Measurements from ENCODE around the gene CCDC18.
A peak's percentile ranks its signal among the peaks of the same experiment; 100 is the strongest.
"Not testable (repeated sequence)": the region's sequence is repeated elsewhere in the genome, so short reads cannot be mapped to it uniquely, and the experiment has no call there.

The CCDC18 gene

GRCh38 chr1:93172778-93173177 lies 7.7 kb upstream of the CCDC18 start:
- DNase-seq = no peak

GRCh38 chr1:93174638-93175037 lies 5.9 kb upstream of the CCDC18 start:
- DNase-seq = not testable (repeated sequence)

- DNase-seq = no peak
These were observed 2.5 kb upstream of the CCDC18 start for GRCh38 chr1:93177991-93178390.

- DNase-seq = no peak
These were observed 2.1 kb upstream of the CCDC18 start for GRCh38 chr1:93178418-93178817.

GRCh38 chr1:93179886-93180722 lies 420 bp upstream of the CCDC18 start, which contains the start of gene TMED5:
TMED5 (minus strand) TSS chr1:93180413; CDS start chr1:93180242, 171 bp downstream.
- DNase-seq = peak; percentile 95

- no peak for DNase-seq
These were observed 6.1 kb downstream of the CCDC18 start for GRCh38 chr1:93186667-93187066.

- DNase-seq = no peak
These were observed 9.9 kb downstream of the CCDC18 start for GRCh38 chr1:93190432-93190831.

GRCh38 chr1:93194231-93194990 lies 13.9 kb downstream of the CCDC18 start:
- DNase-seq = no peak

GRCh38 chr1:93196591-93196990 lies 16.1 kb downstream of the CCDC18 start:
- no peak for DNase-seq

- DNase-seq = no peak
These were observed 18.6 kb downstream of the CCDC18 start for GRCh38 chr1:93199150-93199549.

- DNase-seq = no peak
These were observed 19.6 kb downstream of the CCDC18 start for GRCh38 chr1:93200086-93200620.

GRCh38 chr1:93200714-93201113 lies 20.2 kb downstream of the CCDC18 start:
- DNase-seq = no peak

GRCh38 chr1:93205892-93206566 lies 25.5 kb downstream of the CCDC18 start:
- DNase-seq = no peak

- DNase-seq = no peak
These were observed 26.0 kb downstream of the CCDC18 start for GRCh38 chr1:93206567-93206954.

- no peak for DNase-seq
These were observed 26.7 kb downstream of the CCDC18 start for GRCh38 chr1:93207211-93207610.

- DNase-seq = no peak
These were observed 34.8 kb downstream of the CCDC18 start for GRCh38 chr1:93215322-93215721.

GRCh38 chr1:93219443-93219842 lies 38.9 kb downstream of the CCDC18 start:
- DNase-seq = no peak

- not testable (repeated sequence) for DNase-seq
These were observed 40.2 kb downstream of the CCDC18 start for GRCh38 chr1:93220716-93221115.

- DNase-seq = no peak
These were observed 41.4 kb downstream of the CCDC18 start for GRCh38 chr1:93221913-93222312.

- no peak for DNase-seq
These were observed 42.6 kb downstream of the CCDC18 start for GRCh38 chr1:93223023-93223675.

- DNase-seq = no peak
These were observed 54.7 kb downstream of the CCDC18 start for GRCh38 chr1:93235261-93235660.

- DNase-seq = no peak
These were observed 56.5 kb downstream of the CCDC18 start for GRCh38 chr1:93237021-93237420.

- DNase-seq = no peak
These were observed 57.9 kb downstream of the CCDC18 start for GRCh38 chr1:93238425-93238824.

Measured in CD4-positive, alpha-beta T cell treated with Interleukin-17A for 4 hours (primary cell).